Measurements from ENCODE around the gene SOCS1.
"Not testable (repeated sequence)": the region's sequence is repeated elsewhere in the genome, so short reads cannot be mapped to it uniquely, and the experiment has no call there.

SOCS1 gene, protein sequence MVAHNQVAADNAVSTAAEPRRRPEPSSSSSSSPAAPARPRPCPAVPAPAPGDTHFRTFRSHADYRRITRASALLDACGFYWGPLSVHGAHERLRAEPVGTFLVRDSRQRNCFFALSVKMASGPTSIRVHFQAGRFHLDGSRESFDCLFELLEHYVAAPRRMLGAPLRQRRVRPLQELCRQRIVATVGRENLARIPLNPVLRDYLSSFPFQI

GRCh38 chr16:11255737-11256660 is at the start of gene SOCS1:
SOCS1 (minus strand) TSS chr16:11256204; CDS start chr16:11255478, 726 bp downstream.
- CTCF ChIA-PET = interaction anchor here (0.5 to 2.3 kb wide), 12 partner anchors 10 to 292 kb away, joined by 3 to 11 read pairs (median 4); partner anchors contain the start of gene TNP2
- POLR2A ChIA-PET = interaction anchor here (0.6 to 1.9 kb wide), 40 partner anchors 9 to 301 kb away, joined by 3 to 16 read pairs (median 4); partner anchors contain the start of genes PRM3, RMI2 and TNP2
- DNase-seq (ENCODE audit: extremely low spot score) = peak; percentile 85
- TF ChIP-seq LEF1 (IDR thresholded peaks at IDR 0.05; ENCODE audit: borderline replicate concordance) (no peak), FOXM1 (IDR thresholded peaks at IDR 0.05; ENCODE audit: borderline replicate concordance) (0 out of 2 replicates have a peak, but pooled peaks have one; percentile 35), L3MBTL2 (conservative IDR thresholded peaks at IDR 0.05) (peak; percentile 75)

DNA sequence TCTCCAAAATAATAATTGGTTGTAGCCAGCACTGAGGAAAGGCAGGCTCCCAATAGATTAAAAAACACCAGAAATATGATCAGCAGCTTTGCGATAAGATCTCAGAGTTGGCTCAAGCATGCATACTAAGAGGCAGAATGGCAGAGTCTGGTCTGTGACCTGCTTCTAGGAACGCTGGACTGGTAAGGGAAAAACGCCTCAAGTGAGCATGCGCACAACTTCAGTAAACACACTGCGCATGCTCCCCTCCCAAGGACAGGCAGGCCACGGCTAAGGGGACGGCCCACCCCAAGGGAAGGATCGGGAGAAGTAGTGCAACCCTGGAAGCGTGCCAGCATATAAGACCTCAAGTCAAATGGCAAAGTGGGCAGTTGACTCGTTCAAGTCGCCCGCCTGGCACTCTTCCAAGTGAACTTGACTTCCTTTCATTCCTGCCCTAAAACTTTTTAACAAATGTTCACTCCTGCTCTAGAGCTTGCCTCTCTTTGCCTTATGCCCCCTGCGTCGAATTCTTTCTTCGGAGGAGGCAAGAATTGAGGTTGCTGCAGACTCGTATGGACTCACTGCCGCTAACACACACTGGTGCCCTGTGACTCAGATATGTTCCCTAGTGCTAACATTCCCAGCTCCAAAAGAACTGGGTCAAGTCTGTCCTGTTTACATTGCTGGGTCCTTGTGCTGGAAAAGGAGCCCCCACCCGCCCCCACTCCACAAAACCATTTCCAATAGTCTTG is 47.6 kb upstream of the SOCS1 start:
- DNase-seq (ENCODE audit: extremely low spot score) = no peak
- no peak for TF ChIP-seq ZNF384 (IDR thresholded peaks at IDR 0.05)
- CTCF ChIA-PET = no interaction called here
- POLR2A ChIA-PET = no interaction called here

GRCh38 chr16:11302977-11303376 is 47.0 kb upstream of the SOCS1 start:
- DNase-seq (ENCODE audit: extremely low spot score) = no peak
- POLR2A ChIA-PET = no interaction called here
- CTCF ChIA-PET = no interaction called here
- TF ChIP-seq SP1 (IDR thresholded peaks at IDR 0.05) (no peak), ELF4 (IDR thresholded peaks at IDR 0.05) (no peak), HDGF (IDR thresholded peaks at IDR 0.05; ENCODE audit: borderline replicate concordance) (no peak), FOXM1 (IDR thresholded peaks at IDR 0.05; ENCODE audit: borderline replicate concordance) (no peak), SUZ12 (IDR thresholded peaks at IDR 0.05) (no peak), ARNT (IDR thresholded peaks at IDR 0.05) (no peak), BHLHE40 (IDR thresholded peaks at IDR 0.05; ENCODE audit: borderline replicate concordance) (no peak)

- ChIA-PET CTCF (no interaction called here), POLR2A (no interaction called here)
- no peak for DNase-seq (ENCODE audit: extremely low spot score)
- no peak for TF ChIP-seq HDGF (IDR thresholded peaks at IDR 0.05; ENCODE audit: borderline replicate concordance)
- no peak for TF ChIP-seq SUZ12 (IDR thresholded peaks at IDR 0.05)
- TF ChIP-seq CTBP1 (IDR thresholded peaks at IDR 0.05; ENCODE audit: borderline replicate concordance) = no peak
- TF ChIP-seq ZNF384 (IDR thresholded peaks at IDR 0.05) = no peak
- TF ChIP-seq ARNT (IDR thresholded peaks at IDR 0.05) = no peak
- TF ChIP-seq LEF1 (IDR thresholded peaks at IDR 0.05; ENCODE audit: borderline replicate concordance) = no peak
- no peak for TF ChIP-seq PKNOX1 (IDR thresholded peaks at IDR 0.05)
- TF ChIP-seq FOXM1 (IDR thresholded peaks at IDR 0.05; ENCODE audit: borderline replicate concordance) = no peak
- TF ChIP-seq SP1 (IDR thresholded peaks at IDR 0.05) = no peak
- no peak for TF ChIP-seq BHLHE40 (IDR thresholded peaks at IDR 0.05; ENCODE audit: borderline replicate concordance)
- no peak for TF ChIP-seq FOXA1 (IDR thresholded peaks at IDR 0.05)
Measured at GRCh38 chr16:11301645-11302501, 45.9 kb upstream of the SOCS1 start.

- ChIA-PET CTCF (no interaction called here), POLR2A (no interaction called here)
- TF ChIP-seq SUZ12 (IDR thresholded peaks at IDR 0.05) = no peak
- no peak for DNase-seq (ENCODE audit: extremely low spot score)
Measured at GRCh38 chr16:11300560-11300892, 44.5 kb upstream of the SOCS1 start.

- CTCF ChIA-PET = no interaction called here
- no peak for DNase-seq (ENCODE audit: extremely low spot score)
- POLR2A ChIA-PET = no interaction called here
- TF ChIP-seq HDGF (IDR thresholded peaks at IDR 0.05; ENCODE audit: borderline replicate concordance) (no peak), FOXK2 (IDR thresholded peaks at IDR 0.05) (no peak), FOXA1 (IDR thresholded peaks at IDR 0.05) (no peak), TARDBP (IDR thresholded peaks at IDR 0.05) (no peak), LEF1 (IDR thresholded peaks at IDR 0.05; ENCODE audit: borderline replicate concordance) (no peak), PKNOX1 (IDR thresholded peaks at IDR 0.05) (no peak), ZNF384 (IDR thresholded peaks at IDR 0.05) (no peak), CTBP1 (IDR thresholded peaks at IDR 0.05; ENCODE audit: borderline replicate concordance) (no peak), ELF4 (IDR thresholded peaks at IDR 0.05) (no peak), SP1 (IDR thresholded peaks at IDR 0.05) (no peak), BHLHE40 (IDR thresholded peaks at IDR 0.05; ENCODE audit: borderline replicate concordance) (no peak), L3MBTL2 (conservative IDR thresholded peaks at IDR 0.05) (no peak), ARNT (IDR thresholded peaks at IDR 0.05) (no peak), SUZ12 (IDR thresholded peaks at IDR 0.05) (no peak), FOXM1 (IDR thresholded peaks at IDR 0.05; ENCODE audit: borderline replicate concordance) (no peak)
Measured at GRCh38 chr16:11299865-11300559, 44.0 kb upstream of the SOCS1 start.

- CTCF ChIA-PET; DNase-seq (ENCODE audit: extremely low spot score); POLR2A ChIA-PET: not testable (repeated sequence)
Measured at GRCh38 chr16:11298950-11299547, 43.0 kb upstream of the SOCS1 start.

Measured in HEK293T (cell line).